Fibroblast of skin of left biceps (primary cell): ENCODE data around the gene RAD51B.
A peak's percentile ranks its signal among the peaks of the same experiment; 100 is the strongest.
"Not testable (repeated sequence)": the region's sequence is repeated elsewhere in the genome, so short reads cannot be mapped to it uniquely, and the experiment has no call there.

Experiments used
- DNase-seq, 2 experiments: peaks; one replicate each; pipeline ENCODE4 v3.0.0-alpha.2; 2013; ENCODE audit warnings: low read depth in 2 of 2

Gene RAD51B

GRCh38 chr14:67982711-67983608 lies 163.4 kb downstream of the RAD51B start:
- peak in 1 of 2 experiments; percentile 21 for DNase-seq

- DNase-seq, result no peak
These were observed 164.7 kb downstream of the RAD51B start for GRCh38 chr14:67984274-67984673.

GRCh38 chr14:67986131-67986841 lies 166.7 kb downstream of the RAD51B start:
- peak; percentile 78 to 87 for DNase-seq

GRCh38 chr14:67987606-67988005 lies 168.0 kb downstream of the RAD51B start:
- DNase-seq, result peak; percentile 88 to 92

- not testable (repeated sequence) for DNase-seq
These were observed 168.6 kb downstream of the RAD51B start for GRCh38 chr14:67988210-67988609.

GRCh38 chr14:67990576-67990975 lies 171.0 kb downstream of the RAD51B start:
- DNase-seq, result no peak

- DNase-seq, result no peak
These were observed 175.0 kb downstream of the RAD51B start for GRCh38 chr14:67994531-67994930.

GRCh38 chr14:67996235-67996634 lies 176.7 kb downstream of the RAD51B start:
- DNase-seq, result no peak

GRCh38 chr14:67998834-67999233 lies 179.3 kb downstream of the RAD51B start:
- no peak for DNase-seq

- no peak for DNase-seq
These were observed 179.7 kb downstream of the RAD51B start for GRCh38 chr14:67999290-67999689.

GRCh38 chr14:67999705-68000384 lies 180.3 kb downstream of the RAD51B start:
- peak; percentile 81 to 84 for DNase-seq

GRCh38 chr14:68000511-68000910 lies 180.9 kb downstream of the RAD51B start:
- DNase-seq, result no peak

- DNase-seq, result no peak
These were observed 188.9 kb downstream of the RAD51B start for GRCh38 chr14:68008491-68008890.

GRCh38 chr14:68011406-68012028 lies 191.9 kb downstream of the RAD51B start:
- DNase-seq, result peak; percentile 40 to 46

- no peak for DNase-seq
These were observed 193.3 kb downstream of the RAD51B start for GRCh38 chr14:68012871-68013270.

GRCh38 chr14:68013326-68013725 lies 193.7 kb downstream of the RAD51B start:
- no peak for DNase-seq

GRCh38 chr14:68014771-68015170 lies 195.2 kb downstream of the RAD51B start:
- no peak for DNase-seq

- no peak for DNase-seq
These were observed 196.0 kb downstream of the RAD51B start for GRCh38 chr14:68015356-68016254.

- DNase-seq, result peak in 1 of 2 experiments; percentile 33
These were observed 196.8 kb downstream of the RAD51B start for GRCh38 chr14:68016255-68016914.

GRCh38 chr14:68018598-68018997 lies 199.0 kb downstream of the RAD51B start:
- no peak for DNase-seq
